ENCODE data around the gene FAM136A.
A peak's percentile ranks its signal among the peaks of the same experiment; 100 is the strongest.

Gene FAM136A

DNA sequence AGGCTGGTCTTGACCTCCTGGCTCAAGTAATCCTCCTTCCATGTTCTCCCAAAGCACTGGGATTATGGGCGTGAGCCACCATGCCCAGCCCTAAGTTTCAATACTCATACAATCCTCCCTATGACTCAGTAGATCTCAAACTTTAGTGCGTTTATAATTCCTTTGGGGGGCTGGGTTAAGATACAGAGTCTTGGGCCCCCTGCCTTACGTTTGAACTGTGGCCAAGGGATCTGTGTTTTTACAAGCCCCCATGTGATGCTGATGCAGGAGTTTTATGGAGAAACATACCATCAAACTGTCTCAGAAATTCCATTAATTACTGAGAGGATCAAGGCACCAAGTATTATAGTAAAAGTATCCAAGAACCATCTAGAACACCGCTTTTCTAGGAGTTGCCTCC is 38.2 kb upstream of the FAM136A start:
- no peak overlapping the region for H3K4me3 ChIP-seq (ENCODE audit: low read length)
- TF ChIP-seq CTCF (conservative IDR thresholded peaks at IDR 0.05; ENCODE audit: low read length): no peak
- DNase-seq (ENCODE audit: low read depth): no peak

GRCh38 chr2:70336552-70336951 is 34.7 kb upstream of the FAM136A start:
- DNase-seq (ENCODE audit: low read depth): no peak
- TF ChIP-seq CTCF (conservative IDR thresholded peaks at IDR 0.05; ENCODE audit: low read length): no peak
- no peak overlapping the region for H3K4me3 ChIP-seq (ENCODE audit: low read length)

DNA sequence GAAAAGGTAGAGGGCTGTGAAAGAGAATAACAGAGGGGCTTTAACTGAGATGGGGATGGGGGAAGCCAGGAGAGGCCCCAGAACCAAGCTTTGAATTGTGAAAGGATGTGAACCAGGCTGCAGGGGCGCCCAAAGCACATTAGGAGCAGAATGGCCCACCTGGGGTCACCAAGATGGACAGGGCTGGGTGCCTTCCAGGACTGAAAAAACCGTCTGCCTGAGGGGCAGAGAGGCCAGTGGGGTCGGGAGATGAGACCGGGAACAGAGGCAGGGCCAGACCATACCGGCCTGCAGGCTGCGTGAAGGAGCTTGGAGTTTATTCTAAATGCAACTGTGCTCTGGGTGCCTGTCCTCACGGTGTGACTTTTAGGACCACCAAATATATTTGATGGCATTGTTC is 29.1 kb upstream of the FAM136A start:
- DNase-seq (ENCODE audit: low read depth): no peak
- no peak for TF ChIP-seq CTCF (conservative IDR thresholded peaks at IDR 0.05; ENCODE audit: low read length)
- no peak overlapping the region for H3K4me3 ChIP-seq (ENCODE audit: low read length)

DNA sequence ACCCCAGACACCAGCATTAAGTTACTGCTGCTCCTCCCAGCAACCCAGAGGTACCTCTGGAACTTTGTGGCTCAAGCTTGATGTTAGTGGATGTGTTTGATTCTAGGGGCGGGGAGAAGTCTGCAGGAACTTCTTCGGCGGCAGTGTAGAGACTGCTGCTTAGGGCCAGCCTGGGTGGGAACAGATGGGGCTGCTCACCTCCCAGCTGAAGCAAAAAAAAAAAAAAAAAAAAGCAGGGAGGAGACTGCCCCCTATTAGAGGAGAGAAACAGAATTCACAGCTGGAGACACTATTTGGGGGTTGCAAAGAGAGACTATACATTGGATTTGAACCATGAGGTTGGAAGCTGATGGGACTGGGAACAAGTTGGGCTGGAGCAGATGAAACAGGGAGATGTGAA is 28.6 kb upstream of the FAM136A start:
- TF ChIP-seq CTCF (conservative IDR thresholded peaks at IDR 0.05; ENCODE audit: low read length): no peak
- H3K4me3 ChIP-seq (ENCODE audit: low read length): no peak overlapping the region
- no peak for DNase-seq (ENCODE audit: low read depth)

DNA sequence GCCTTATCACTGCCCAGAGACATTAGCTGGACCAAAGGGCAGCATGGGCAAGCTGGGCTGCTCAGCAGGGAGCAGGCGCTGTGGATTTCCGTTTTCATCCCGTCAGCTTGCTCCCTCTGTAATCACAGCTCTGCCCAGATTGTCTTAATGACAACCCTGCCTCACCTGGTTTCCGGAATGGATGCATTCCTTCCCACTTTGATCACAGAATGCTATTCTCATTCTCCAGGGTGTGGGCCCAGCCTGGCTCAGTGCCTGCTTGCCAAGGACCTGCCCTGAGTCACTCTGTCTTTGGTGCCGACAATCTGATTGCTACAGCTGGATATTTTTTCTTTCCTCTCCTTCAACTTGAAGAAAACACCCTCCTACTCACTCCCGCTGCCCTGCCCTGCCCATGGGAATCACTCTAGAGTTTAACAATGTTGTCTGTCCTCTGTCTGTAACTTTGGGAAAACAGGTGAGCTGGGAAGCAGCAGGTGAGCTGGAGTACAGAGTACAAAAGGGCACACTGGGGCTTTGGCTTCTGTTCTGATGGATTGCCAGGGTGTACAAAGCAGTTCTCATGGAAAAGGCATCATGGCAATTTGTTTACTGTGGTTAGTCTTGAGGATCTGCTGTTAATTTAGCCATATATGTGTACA is 27.2 kb upstream of the FAM136A start:
- TF ChIP-seq CTCF (conservative IDR thresholded peaks at IDR 0.05; ENCODE audit: low read length): no peak
- no peak overlapping the region for H3K4me3 ChIP-seq (ENCODE audit: low read length)
- peak; percentile 8 for DNase-seq (ENCODE audit: low read depth)

DNA sequence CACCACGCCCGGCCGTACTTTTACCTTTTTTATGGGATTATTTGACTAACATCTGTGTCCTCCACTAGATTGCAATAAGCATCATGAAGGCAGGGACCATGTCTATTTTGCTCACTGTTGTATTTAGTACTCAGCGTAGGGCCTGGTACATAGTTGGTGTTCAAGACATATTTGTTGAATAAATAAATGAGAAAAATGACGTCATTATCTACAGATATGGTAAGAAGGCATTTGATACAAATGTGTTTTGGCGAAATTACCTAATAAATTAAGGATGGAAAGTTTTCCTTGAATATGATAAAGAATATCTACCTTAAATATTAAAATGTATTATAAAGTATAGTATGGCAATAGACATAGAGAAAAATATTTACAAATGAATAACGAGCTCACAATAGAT is 24.0 kb upstream of the FAM136A start:
- TF ChIP-seq CTCF (conservative IDR thresholded peaks at IDR 0.05; ENCODE audit: low read length): no peak
- H3K4me3 ChIP-seq (ENCODE audit: low read length): no peak overlapping the region

DNA sequence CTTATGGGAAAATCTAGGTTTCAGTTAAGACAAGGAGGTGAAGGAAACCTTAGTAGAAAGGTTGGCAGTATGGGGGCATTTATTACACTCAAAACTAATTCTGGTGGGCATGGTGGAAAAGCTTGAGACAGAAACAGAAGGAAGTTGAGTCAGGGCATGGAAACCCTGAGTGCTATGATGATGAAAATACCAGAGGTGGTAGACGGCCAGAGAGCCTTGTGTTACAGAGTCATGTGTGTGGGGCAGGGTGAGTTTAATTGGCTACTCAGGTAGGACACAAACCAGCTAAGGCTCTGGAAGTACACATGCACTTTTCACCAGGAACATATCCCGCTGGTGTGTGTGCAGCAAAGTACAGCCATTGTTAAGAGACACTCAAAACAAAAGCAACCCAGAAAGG is 20.7 kb upstream of the FAM136A start:
- no peak for DNase-seq (ENCODE audit: low read depth)

More for the DNA sequence above, 24.0 kb upstream of the FAM136A start:
- no peak for DNase-seq (ENCODE audit: low read depth)

More for the DNA sequence above, 20.7 kb upstream of the FAM136A start:
- no peak for TF ChIP-seq CTCF (conservative IDR thresholded peaks at IDR 0.05; ENCODE audit: low read length)
- H3K4me3 ChIP-seq (ENCODE audit: low read length): no peak overlapping the region

All from AG10803 (cell line).